ENCODE measurements around the gene EDAR. TPM values are rescaled to one million over a fixed set of nuclear protein-coding genes. Genes with fewer than 3 reads are reported as not detected.

Gene EDAR
- total RNA-seq, 1 experiment from 2014 or later = 0.15 TPM

GRCh38 chr2:108911807-108912628 is 77.0 kb downstream of the EDAR start:
- ATAC-seq = no peak
- H3K27ac ChIP-seq (ENCODE audit: low read depth, low read length) = no peak overlapping the region
- ChIA-PET POLR2A (no interaction called here), CTCF (no interaction called here), RAD21 (ENCODE audit: low non-redundant PET in 1 of 2, low total read pairs in 2 of 2, uncharacterized antibody in 2 of 2, unreplicated experiment in 2 of 2) (no interaction called here)
- no peaks in the 10 kb centered on the region for H3K27me3 ChIP-seq (ENCODE audit: insufficient read depth, low read length)
- H3K9ac ChIP-seq (ENCODE audit: low read length) = no peak overlapping the region
- intact Hi-C loops (cut with micrococcal nuclease) = no loop called here
- H3K9me3 ChIP-seq (ENCODE audit: control insufficient read depth in 1 of 2, insufficient read depth in 1 of 2, low read depth in 1 of 2, low read length in 2 of 2) = no peaks in the 10 kb centered on the region
- no peaks in the 10 kb centered on the region for H3K9me2 ChIP-seq (ENCODE audit: insufficient read depth)
- H3K79me2 ChIP-seq (ENCODE audit: insufficient read depth, low read length) = no peaks in the 10 kb centered on the region
- no peaks in the 10 kb centered on the region for H3K4me1 ChIP-seq (ENCODE audit: control insufficient read depth in 1 of 2, insufficient read depth in 2 of 2, low read length in 2 of 2)
- no peaks in the 10 kb centered on the region for H3K36me3 ChIP-seq (ENCODE audit: control insufficient read depth in 1 of 2, insufficient read depth in 2 of 2, low read length in 2 of 2)
- H3K4me3 ChIP-seq (replicated peaks in 1 of 2; ENCODE audit: low read depth in 1 of 2, low read length in 2 of 2) = no peak overlapping the region
- H2AFZ ChIP-seq (ENCODE audit: low read depth, low read length, poor library complexity, severe bottlenecking) = no peak overlapping the region
- TF ChIP-seq TCF7L2 (IDR thresholded peaks at IDR 0.05; ENCODE audit: borderline replicate concordance, extremely low read depth, insufficient read depth, insufficient read length) (no peak), SRF (IDR thresholded peaks at IDR 0.05; ENCODE audit: low read depth) (no peak), ZNF274 (IDR thresholded peaks at IDR 0.05; ENCODE audit: low read depth, low read length) (no peak), CBX3 (IDR thresholded peaks at IDR 0.05; ENCODE audit: low read depth) (no peak), SP1 (IDR thresholded peaks at IDR 0.05; ENCODE audit: low read depth) (no peak), ZFX (IDR thresholded peaks at IDR 0.05) (no peak), POLR2A (IDR thresholded peaks at IDR 0.05; ENCODE audit: borderline replicate concordance, extremely low read depth, insufficient read depth, insufficient read length) (no peak), REST (IDR thresholded peaks at IDR 0.05; ENCODE audit: low read depth) (no peak), ELF1 (IDR thresholded peaks at IDR 0.05; ENCODE audit: borderline replicate concordance, low read depth) (no peak), YY1 (IDR thresholded peaks at IDR 0.05; ENCODE audit: extremely low read depth, insufficient replicate concordance, low read depth, low read length) (no peak), MAX (IDR thresholded peaks at IDR 0.05) (no peak), JUND (IDR thresholded peaks at IDR 0.05) (no peak), SIN3A (IDR thresholded peaks at IDR 0.05; ENCODE audit: low read depth) (no peak), ZBTB33 (IDR thresholded peaks at IDR 0.05; ENCODE audit: extremely low read depth, insufficient replicate concordance, low read length) (no peak), ATF3 (IDR thresholded peaks at IDR 0.05) (no peak), CTCF (IDR thresholded peaks at IDR 0.05 in 2 of 3, conservative IDR thresholded peaks at IDR 0.05 in 1 of 3; ENCODE audit: borderline replicate concordance in 1 of 3, insufficient read depth in 1 of 3, low read depth in 2 of 3, low read length in 2 of 3) (no peak), RAD21 (IDR thresholded peaks at IDR 0.05; ENCODE audit: low read depth) (no peak), EZH2phosphoT487 (IDR thresholded peaks at IDR 0.05; ENCODE audit: borderline replicate concordance) (no peak)
- H4K20me1 ChIP-seq (ENCODE audit: insufficient read depth) = no peaks in the 10 kb centered on the region
- no peak overlapping the region for H3K4me2 ChIP-seq (ENCODE audit: low read length)
- DNase-seq (ENCODE audit: low read depth, low spot score) = no peak
- no TSS peak for BruUV-seq (replicated peaks)
